WTC11 (cell line): Measurements from ENCODE around the gene PRX. TPM values are rescaled to one million over a fixed set of nuclear protein-coding genes. Genes with fewer than 3 reads are reported as not detected.

Source experiments
- ATAC-seq: fragments of 200-7000 bp; cut with Tn5 transposase; 2 replicates; pipeline ENCODE4 v1.10.0; 2021; ENCODE audit warnings: mild to moderate bottlenecking, moderate library complexity
- CTCF ChIA-PET: fragments of 300-600 bp; sonication (Branson Sonifier 250); formaldehyde crosslinking; loops from one replicate; lab custom pipeline; 2021; ENCODE audit warnings: antibody characterized with exemption; lab: Charles Lee
- POLR2A ChIA-PET: fragments of 350-600 bp; sonication (Branson Sonifier 250); formaldehyde crosslinking; loops from one replicate; lab custom pipeline; 2021; ENCODE audit warnings: antibody characterized with exemption; lab: Charles Lee
- DNase-seq: peaks from one replicate; pipeline ENCODE4 v3.0.0; 2021; ENCODE audit warnings: low spot score
- H3K27ac Mint-ChIP-seq: 2 replicates; pipeline ENCODE4 v1.8.0; 2021; ENCODE audit warnings: mixed read lengths
- H3K27me3 Mint-ChIP-seq: 2 replicates; pipeline ENCODE4 v1.8.0; 2021; ENCODE audit warnings: low read depth, mild to moderate bottlenecking, moderate library complexity, mixed read lengths
- H3K36me3 Mint-ChIP-seq: 2 replicates; pipeline ENCODE4 v1.8.0; 2021; ENCODE audit warnings: mixed read lengths
- H3K4me1 Mint-ChIP-seq: 2 replicates; pipeline ENCODE4 v1.8.0; 2022; ENCODE audit warnings: mixed read lengths
- H3K4me3 Mint-ChIP-seq: 2 replicates; pipeline ENCODE4 v1.8.0; 2021; ENCODE audit warnings: mild to moderate bottlenecking, moderate library complexity, mixed read lengths
- H3K9me3 Mint-ChIP-seq: 2 replicates; pipeline ENCODE4 v1.8.0; 2021; ENCODE audit warnings: mixed read lengths
- AFF4 ChIP-seq: sonication (generic); formaldehyde crosslinking; IDR thresholded peaks from 2 replicates; pipeline ENCODE4 v1.8.1; 2023; ENCODE audit warnings: mild to moderate bottlenecking, missing genetic modification reagents, borderline replicate concordance
- CREB1 ChIP-seq: sonication (generic); formaldehyde crosslinking; IDR thresholded peaks from 2 replicates; pipeline ENCODE4 v1.8.0; 2023; ENCODE audit warnings: mild to moderate bottlenecking, missing genetic modification reagents
- FOXJ3 ChIP-seq: sonication (generic); formaldehyde crosslinking; IDR thresholded peaks from 2 replicates; pipeline ENCODE4 v1.9.0; 2021; ENCODE audit warnings: missing genetic modification reagents, mild to moderate bottlenecking, borderline replicate concordance
- HMGXB4 ChIP-seq: sonication (generic); formaldehyde crosslinking; IDR thresholded peaks from 2 replicates; pipeline ENCODE4 v1.8.1; 2023; ENCODE audit warnings: mild to moderate bottlenecking, moderate library complexity, missing genetic modification reagents
- IRF1 ChIP-seq: sonication (generic); formaldehyde crosslinking; IDR thresholded peaks from 2 replicates; pipeline ENCODE4 v1.8.0; 2023; ENCODE audit warnings: missing genetic modification reagents
- JUN ChIP-seq: sonication (generic); formaldehyde crosslinking; IDR thresholded peaks from 2 replicates; pipeline ENCODE4 v1.8.0; 2023; ENCODE audit warnings: mild to moderate bottlenecking, missing genetic modification reagents
- MLX ChIP-seq: sonication (generic); formaldehyde crosslinking; IDR thresholded peaks from 2 replicates; pipeline ENCODE4 v1.8.1; 2023; ENCODE audit warnings: mild to moderate bottlenecking, missing genetic modification reagents, moderate library complexity
- NFATC4 ChIP-seq: fragments of 250-450 bp; sonication (Bioruptor Pico); IDR thresholded peaks from 2 replicates; pipeline ENCODE4 v1.9.0; 2021; ENCODE audit warnings: mild to moderate bottlenecking
- TEAD1 ChIP-seq: sonication (generic); formaldehyde crosslinking; IDR thresholded peaks from 2 replicates; pipeline ENCODE4 v1.8.0; 2022; ENCODE audit warnings: mild to moderate bottlenecking, missing genetic modification reagents
- ZBTB21 ChIP-seq: sonication (generic); formaldehyde crosslinking; IDR thresholded peaks from 2 replicates; pipeline ENCODE4 v1.8.1; 2023; ENCODE audit warnings: mild to moderate bottlenecking, missing genetic modification reagents, borderline replicate concordance
- ZBTB43 ChIP-seq: sonication (generic); formaldehyde crosslinking; IDR thresholded peaks from 2 replicates; pipeline ENCODE4 v1.8.1; 2023; ENCODE audit warnings: mild to moderate bottlenecking, missing genetic modification reagents
- ZMAT4 ChIP-seq: fragments of 250-450 bp; sonication (Bioruptor Pico); IDR thresholded peaks from 2 replicates; pipeline ENCODE4 v1.9.0; 2021; ENCODE audit warnings: mild to moderate bottlenecking
- ZNF138 ChIP-seq: sonication (generic); formaldehyde crosslinking; conservative IDR thresholded peaks from 2 replicates; pipeline ENCODE4 v1.8.1; 2022; ENCODE audit warnings: mild to moderate bottlenecking, moderate library complexity, missing genetic modification reagents
- ZNF532 ChIP-seq: fragments of 250-450 bp; sonication (Bioruptor Pico); IDR thresholded peaks from 2 replicates; pipeline ENCODE4 v1.9.0; 2021; ENCODE audit warnings: mild to moderate bottlenecking, borderline replicate concordance
- total RNA-seq: library from RNA; stranded (reverse); gene quantifications from 3 replicates; pipeline ENCODE4 v1.2.3, GENCODE V29; 2021
- TF ChIP-seq, protein P1 (sequence below): fragments of 250-450 bp; sonication (Bioruptor Pico); conservative IDR thresholded peaks from 2 replicates; pipeline ENCODE4 v1.9.0; 2021; ENCODE audit warnings: mild to moderate bottlenecking
- TF ChIP-seq, protein P2 (sequence below): sonication (generic); formaldehyde crosslinking; IDR thresholded peaks from 2 replicates; pipeline ENCODE4 v1.8.1; 2023; ENCODE audit warnings: mild to moderate bottlenecking, missing genetic modification reagents, moderate library complexity
- TF ChIP-seq, protein P3 (sequence below): sonication (generic); formaldehyde crosslinking; conservative IDR thresholded peaks from 2 replicates; pipeline ENCODE4 v1.8.1; 2022; ENCODE audit warnings: mild to moderate bottlenecking, missing genetic modification reagents

Gene PRX
- total RNA-seq, 1 experiment from 2014 or later = 8.4 TPM

DNA sequence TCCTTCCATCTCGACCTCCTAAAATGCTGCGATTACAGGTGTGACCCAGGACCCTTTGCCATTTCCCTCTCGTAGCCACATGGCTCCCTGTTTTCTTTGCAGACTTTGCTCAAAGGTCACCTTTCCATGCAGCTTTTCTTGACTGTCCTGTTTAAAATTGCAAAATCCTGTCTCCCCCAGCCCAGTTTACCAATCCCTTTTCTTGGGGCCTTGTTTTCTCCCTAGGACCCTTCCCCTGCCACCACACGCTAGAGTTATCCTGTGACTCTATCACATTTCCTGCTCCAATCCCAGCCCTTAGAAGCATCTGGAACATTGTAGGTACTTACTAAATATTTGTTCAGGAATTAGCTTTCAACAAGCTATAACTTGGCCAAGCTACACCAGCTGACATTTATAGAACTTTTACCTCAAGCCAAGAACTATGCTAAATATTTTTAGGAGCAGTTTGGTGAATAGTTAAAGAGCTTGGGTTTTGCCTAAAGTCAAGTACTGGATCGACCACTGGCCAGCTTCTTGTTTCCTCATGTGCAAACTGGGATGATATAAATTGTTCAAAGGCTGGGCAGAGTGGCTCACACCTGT, 40.1 kb upstream of the PRX start:
- DNase-seq (no peak), ATAC-seq (no peak)
- H3K9me3 Mint-ChIP-seq = no peaks in the 10 kb centered on the region
- no peaks in the 10 kb centered on the region for H3K27me3 Mint-ChIP-seq
- ChIA-PET CTCF (interaction anchor here (1.0 to 6.6 kb wide), 5 partner anchors 10 to 181 kb away, joined by 3 to 57 read pairs (median 4); partner anchors contain the start of gene BLVRB), POLR2A (no interaction called here)
- peaks cover 5% of the 10 kb centered on the region; the same call in 1 of the 2 replicates for H3K4me1 Mint-ChIP-seq
- TF ChIP-seq ZNF138 (CRISPR knock-in tag) = no peak
- no peak for TF ChIP-seq JUN (CRISPR knock-in tag)
- no peak for TF ChIP-seq ZMAT4 (CRISPR knock-in tag)
- TF ChIP-seq ZBTB43 (CRISPR knock-in tag) = no peak
- no peak for TF ChIP-seq NFATC4 (CRISPR knock-in tag)
- no peak for TF ChIP-seq AFF4
- TF ChIP-seq, protein P1, sequence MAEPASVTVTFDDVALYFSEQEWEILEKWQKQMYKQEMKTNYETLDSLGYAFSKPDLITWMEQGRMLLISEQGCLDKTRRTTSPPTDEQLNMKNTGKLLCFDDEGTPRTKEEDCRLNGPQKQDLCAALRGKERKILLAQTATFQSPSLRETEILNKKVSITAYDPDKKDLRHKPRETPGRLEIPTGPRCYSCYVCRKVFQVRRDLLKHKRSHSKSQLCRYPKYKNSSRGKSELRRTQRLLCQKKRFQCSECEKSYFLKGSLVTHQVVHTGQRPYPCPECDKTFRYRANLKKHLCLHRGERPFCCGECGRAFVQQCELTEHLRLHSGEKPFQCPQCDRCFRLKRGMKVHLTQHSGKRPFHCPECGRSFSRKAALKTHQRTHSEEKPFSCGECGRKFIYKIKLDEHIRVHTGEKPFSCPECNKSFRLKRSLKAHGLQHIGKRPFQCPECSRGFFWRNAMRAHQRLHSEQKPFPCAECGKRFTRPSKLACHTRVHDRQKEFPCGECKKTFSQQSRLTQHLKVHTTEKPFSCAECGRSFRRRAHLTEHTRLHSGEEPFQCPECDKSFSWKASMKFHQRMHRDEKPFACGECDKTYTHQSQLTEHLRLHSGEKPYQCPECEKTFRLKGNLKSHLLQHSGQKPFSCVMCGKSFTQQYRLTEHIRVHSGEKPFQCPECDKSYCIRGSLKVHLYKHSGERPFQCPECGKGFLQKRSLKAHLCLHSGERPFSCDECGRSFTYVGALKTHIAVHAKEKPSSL (CRISPR knock-in tag) = no peak
- TF ChIP-seq, protein P2, sequence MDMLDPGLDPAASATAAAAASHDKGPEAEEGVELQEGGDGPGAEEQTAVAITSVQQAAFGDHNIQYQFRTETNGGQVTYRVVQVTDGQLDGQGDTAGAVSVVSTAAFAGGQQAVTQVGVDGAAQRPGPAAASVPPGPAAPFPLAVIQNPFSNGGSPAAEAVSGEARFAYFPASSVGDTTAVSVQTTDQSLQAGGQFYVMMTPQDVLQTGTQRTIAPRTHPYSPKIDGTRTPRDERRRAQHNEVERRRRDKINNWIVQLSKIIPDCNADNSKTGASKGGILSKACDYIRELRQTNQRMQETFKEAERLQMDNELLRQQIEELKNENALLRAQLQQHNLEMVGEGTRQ (CRISPR knock-in tag) = no peak
- TF ChIP-seq, protein P3, sequence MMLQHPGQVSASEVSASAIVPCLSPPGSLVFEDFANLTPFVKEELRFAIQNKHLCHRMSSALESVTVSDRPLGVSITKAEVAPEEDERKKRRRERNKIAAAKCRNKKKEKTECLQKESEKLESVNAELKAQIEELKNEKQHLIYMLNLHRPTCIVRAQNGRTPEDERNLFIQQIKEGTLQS (CRISPR knock-in tag) = no peak
- no peak for TF ChIP-seq ZNF532
- TF ChIP-seq TEAD1 (CRISPR knock-in tag) = no peak
- TF ChIP-seq HMGXB4 (CRISPR knock-in tag) = no peak
- TF ChIP-seq IRF1 (CRISPR knock-in tag) = no peak
- TF ChIP-seq CREB1 = no peak
- TF ChIP-seq FOXJ3 = no peak
- TF ChIP-seq MLX (CRISPR knock-in tag) = no peak
- no peak for TF ChIP-seq ZBTB21 (CRISPR knock-in tag)
- H3K4me3 Mint-ChIP-seq = no peak overlapping the region
- H3K36me3 Mint-ChIP-seq = peaks cover 3% of the 10 kb centered on the region; the same call in 1 of the 2 replicates
- H3K27ac Mint-ChIP-seq = no peak overlapping the region
